Mesothelial cell of epicardium (in vitro differentiated cells): ENCODE results near the gene SPPL2A. TPM values are rescaled to one million over a fixed set of nuclear protein-coding genes. Genes with fewer than 3 reads are reported as not detected.

Experiments used
- DNase-seq, 2 experiments: peaks; one replicate each; pipeline ENCODE4 v3.0.0; 2021; ENCODE audit warnings: low spot score in 2 of 2; ENCODE audit not compliant: unreplicated experiment in 2 of 2
- H3K27ac Mint-ChIP-seq: 2 replicates; pipeline ENCODE4 v1.8.0; 2021; ENCODE audit warnings: mixed read lengths
- H3K27me3 Mint-ChIP-seq: 2 replicates; pipeline ENCODE4 v1.8.0; 2021; ENCODE audit warnings: low read depth, mixed read lengths
- H3K36me3 Mint-ChIP-seq: 2 replicates; pipeline ENCODE4 v1.8.0; 2021; ENCODE audit warnings: mixed read lengths
- H3K4me1 Mint-ChIP-seq: 2 replicates; pipeline ENCODE4 v1.8.0; 2021; ENCODE audit warnings: mixed read lengths
- H3K4me3 Mint-ChIP-seq: 2 replicates; pipeline ENCODE4 v1.8.0; 2021; ENCODE audit warnings: mild to moderate bottlenecking, moderate library complexity, mixed read lengths
- H3K9me3 Mint-ChIP-seq: 2 replicates; pipeline ENCODE4 v1.8.0; 2021; ENCODE audit warnings: mixed read lengths
- total RNA-seq: library from RNA; stranded (reverse); gene quantifications from 3 replicates; pipeline ENCODE4 v1.2.1, GENCODE V29; 2021
- TF ChIP-seq, protein P1 (sequence below): fragments of 200-600 bp; sonication (generic); IDR thresholded peaks from one replicate; pipeline ENCODE4 v1.5.0; 2021; ENCODE audit warnings: antibody characterized with exemption; ENCODE audit not compliant: unreplicated experiment

SPPL2A gene
- total RNA-seq, 1 donor from 2014 or later: 58.9 TPM

DNA sequence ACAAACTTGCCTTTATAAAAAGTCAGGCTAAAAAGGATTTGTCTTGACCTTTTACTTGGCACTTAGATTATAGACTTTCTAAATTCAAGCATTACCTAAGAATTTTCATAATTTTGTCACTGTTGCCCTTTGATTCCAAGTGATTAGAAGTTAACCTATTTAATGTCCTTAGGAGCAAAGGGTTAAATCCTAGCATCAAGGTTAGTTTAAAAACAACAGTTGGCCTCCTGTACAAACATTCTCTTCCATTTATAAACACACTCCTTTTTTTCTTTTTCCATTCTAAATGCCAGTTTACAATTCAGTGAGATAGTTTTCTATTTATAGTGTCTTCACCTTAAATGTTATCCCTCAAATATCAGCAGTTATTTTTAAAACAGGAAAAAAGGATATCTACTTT lies 18.4 kb upstream of the SPPL2A start:
- Mint-ChIP-seq H3K36me3 (no peaks in the 10 kb centered on the region), H3K27me3 (peaks cover 3% of the 10 kb centered on the region), H3K27ac (no peak overlapping the region), H3K4me3 (no peak overlapping the region), H3K9me3 (no peaks in the 10 kb centered on the region), H3K4me1 (peaks cover 6% of the 10 kb centered on the region)
- TF ChIP-seq, protein P1, sequence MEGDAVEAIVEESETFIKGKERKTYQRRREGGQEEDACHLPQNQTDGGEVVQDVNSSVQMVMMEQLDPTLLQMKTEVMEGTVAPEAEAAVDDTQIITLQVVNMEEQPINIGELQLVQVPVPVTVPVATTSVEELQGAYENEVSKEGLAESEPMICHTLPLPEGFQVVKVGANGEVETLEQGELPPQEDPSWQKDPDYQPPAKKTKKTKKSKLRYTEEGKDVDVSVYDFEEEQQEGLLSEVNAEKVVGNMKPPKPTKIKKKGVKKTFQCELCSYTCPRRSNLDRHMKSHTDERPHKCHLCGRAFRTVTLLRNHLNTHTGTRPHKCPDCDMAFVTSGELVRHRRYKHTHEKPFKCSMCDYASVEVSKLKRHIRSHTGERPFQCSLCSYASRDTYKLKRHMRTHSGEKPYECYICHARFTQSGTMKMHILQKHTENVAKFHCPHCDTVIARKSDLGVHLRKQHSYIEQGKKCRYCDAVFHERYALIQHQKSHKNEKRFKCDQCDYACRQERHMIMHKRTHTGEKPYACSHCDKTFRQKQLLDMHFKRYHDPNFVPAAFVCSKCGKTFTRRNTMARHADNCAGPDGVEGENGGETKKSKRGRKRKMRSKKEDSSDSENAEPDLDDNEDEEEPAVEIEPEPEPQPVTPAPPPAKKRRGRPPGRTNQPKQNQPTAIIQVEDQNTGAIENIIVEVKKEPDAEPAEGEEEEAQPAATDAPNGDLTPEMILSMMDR: no peak
- no peak for DNase-seq

DNA sequence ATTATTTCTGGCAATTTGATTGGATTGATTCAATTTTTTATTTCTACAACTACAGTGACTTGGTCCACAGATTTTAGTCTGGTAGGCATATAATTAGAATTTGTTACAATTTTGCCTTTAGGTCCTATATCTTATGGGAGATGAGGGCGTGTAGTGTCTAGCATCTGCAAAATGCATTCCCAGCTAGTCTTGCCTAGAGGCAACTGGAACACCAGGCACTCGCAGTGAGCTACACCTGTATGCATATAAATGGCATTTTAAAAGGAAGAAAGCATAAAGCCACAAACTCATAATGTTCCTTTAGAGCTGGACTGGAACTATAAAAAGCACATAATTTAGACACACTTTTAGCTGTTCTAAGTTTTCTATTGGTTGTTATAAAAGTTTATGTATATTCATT lies 17.9 kb upstream of the SPPL2A start:
- no peaks in the 10 kb centered on the region for H3K36me3 Mint-ChIP-seq
- TF ChIP-seq, protein P1: no peak
- H3K27me3 Mint-ChIP-seq: peaks cover 3% of the 10 kb centered on the region
- H3K4me3 Mint-ChIP-seq: no peak overlapping the region
- no peaks in the 10 kb centered on the region for H3K9me3 Mint-ChIP-seq
- peaks cover 6% of the 10 kb centered on the region for H3K4me1 Mint-ChIP-seq
- no peak overlapping the region for H3K27ac Mint-ChIP-seq
- DNase-seq: no peak

DNA sequence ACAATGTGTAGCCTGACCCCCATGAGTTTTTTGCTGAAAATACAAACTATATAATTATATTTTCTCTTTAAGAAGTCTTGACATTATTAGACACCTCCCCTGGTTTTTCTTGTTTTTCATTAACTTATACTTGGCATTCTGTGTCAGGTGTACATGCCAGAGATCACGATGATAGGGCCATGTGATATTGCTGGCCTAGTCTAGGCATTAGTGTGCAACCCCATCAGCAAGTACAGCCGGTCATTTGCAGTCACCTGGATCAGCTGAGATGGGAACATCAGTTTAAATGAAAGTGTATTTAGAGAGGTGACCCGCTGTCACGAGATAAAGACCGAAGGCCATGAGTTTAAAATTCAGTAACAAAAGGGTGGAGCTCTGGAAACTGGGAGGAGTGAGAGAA lies 12.6 kb upstream of the SPPL2A start:
- H3K4me3 Mint-ChIP-seq: no peak overlapping the region
- no peak overlapping the region for H3K27ac Mint-ChIP-seq
- H3K9me3 Mint-ChIP-seq: no peaks in the 10 kb centered on the region
- no peaks in the 10 kb centered on the region for H3K27me3 Mint-ChIP-seq
- H3K36me3 Mint-ChIP-seq: no peaks in the 10 kb centered on the region
- TF ChIP-seq, protein P1: no peak
- DNase-seq: no peak
- H3K4me1 Mint-ChIP-seq: peaks cover 3% of the 10 kb centered on the region

DNA sequence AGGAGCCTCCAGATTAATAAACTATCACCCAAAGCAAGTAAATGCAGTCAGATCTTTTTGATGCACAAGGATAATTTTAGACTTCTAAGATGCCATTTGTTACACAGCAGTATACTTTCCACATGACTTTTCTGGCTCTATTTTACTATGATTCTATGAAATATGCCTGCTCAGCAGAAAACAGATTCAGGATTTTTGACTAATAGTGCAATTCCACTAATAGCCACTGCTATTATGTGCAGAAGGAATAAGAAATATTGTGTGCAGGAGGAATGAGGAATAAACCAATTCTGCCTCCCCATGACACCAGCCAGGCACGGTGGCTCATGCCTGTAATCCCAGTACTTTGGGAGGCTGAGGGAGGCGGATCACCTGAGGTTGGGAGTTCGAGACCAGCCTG lies 11.5 kb upstream of the SPPL2A start:
- no peaks in the 10 kb centered on the region for H3K4me1 Mint-ChIP-seq
- no peak overlapping the region for H3K27ac Mint-ChIP-seq
- DNase-seq: no peak
- TF ChIP-seq, protein P1: peak; percentile 26
- H3K27me3 Mint-ChIP-seq: no peaks in the 10 kb centered on the region
- H3K36me3 Mint-ChIP-seq: no peaks in the 10 kb centered on the region
- H3K4me3 Mint-ChIP-seq: no peak overlapping the region
- no peaks in the 10 kb centered on the region for H3K9me3 Mint-ChIP-seq

DNA sequence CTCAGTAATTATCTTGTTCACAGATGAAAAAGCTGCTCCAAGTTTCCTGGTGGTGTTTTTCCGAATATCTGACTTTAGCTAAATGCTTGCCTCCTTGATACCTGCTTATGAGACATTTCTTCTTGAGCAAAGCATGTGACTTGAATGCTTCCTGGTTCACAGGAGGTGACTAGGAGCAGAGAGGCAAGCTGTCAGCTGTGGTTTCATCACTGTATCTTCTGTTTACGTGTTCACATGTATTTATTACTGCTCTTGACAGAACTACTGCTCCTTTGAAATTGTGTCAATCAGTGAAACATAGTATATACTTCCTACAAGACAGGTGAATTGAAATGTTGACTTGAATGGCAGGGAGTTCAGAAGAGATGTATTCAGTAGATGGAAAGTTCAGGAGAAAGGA lies 8.9 kb upstream of the SPPL2A start:
- Mint-ChIP-seq H3K9me3 (no peaks in the 10 kb centered on the region), H3K36me3 (no peaks in the 10 kb centered on the region), H3K27ac (no peak overlapping the region), H3K4me3 (no peak overlapping the region), H3K27me3 (no peaks in the 10 kb centered on the region), H3K4me1 (no peaks in the 10 kb centered on the region)
- no peak for DNase-seq
- TF ChIP-seq, protein P1: no peak

DNA sequence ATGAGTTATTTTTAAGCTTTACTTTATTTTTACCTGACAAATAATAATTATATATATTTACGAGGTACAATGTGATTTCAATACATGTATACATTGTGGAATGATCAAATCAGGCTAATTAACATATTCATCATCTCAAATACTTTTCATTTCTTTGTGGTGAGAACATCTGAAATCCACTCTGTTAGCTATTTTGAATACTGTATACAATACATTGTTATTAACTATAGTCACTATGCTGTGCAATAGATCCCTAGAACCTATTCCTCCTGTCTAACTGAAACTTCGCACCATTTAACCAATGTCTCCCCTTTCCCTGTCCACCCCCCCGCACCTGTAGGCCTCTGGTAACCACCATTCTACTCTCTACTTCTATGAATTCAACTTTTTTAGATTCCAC lies 7.9 kb upstream of the SPPL2A start:
- Mint-ChIP-seq H3K4me1 (no peaks in the 10 kb centered on the region), H3K27ac (no peak overlapping the region), H3K36me3 (no peaks in the 10 kb centered on the region), H3K9me3 (no peaks in the 10 kb centered on the region), H3K27me3 (no peaks in the 10 kb centered on the region), H3K4me3 (no peak overlapping the region)
- TF ChIP-seq, protein P1: no peak
- DNase-seq: no peak
